BE2C (cell line): ENCODE data around the gene ABHD17C.

Experiments used
- DNase-seq: peaks from one replicate; pipeline ENCODE4 v3.0.0-alpha.2; 2020
- H3K27me3 ChIP-seq: fragments of 250-450 bp; sonication (Bioruptor Pico); 2 replicates; pipeline ENCODE4 v1.5.1; 2020; ENCODE audit warnings: mild to moderate bottlenecking
- H3K36me3 ChIP-seq: fragments of 250-450 bp; sonication (Bioruptor Pico); 2 replicates; pipeline ENCODE4 v1.5.1; 2020; ENCODE audit warnings: mild to moderate bottlenecking
- H3K4me1 ChIP-seq: fragments of 250-450 bp; sonication (Bioruptor Pico); 2 replicates; pipeline ENCODE4 v1.5.1; 2020
- H3K4me3 ChIP-seq: 2 replicates; pipeline ENCODE4 v1.5.1; 2011; ENCODE audit warnings: low read depth, low read length
- H3K9me3 ChIP-seq: fragments of 250-450 bp; sonication (Bioruptor Pico); 2 replicates; pipeline ENCODE4 v1.5.1; 2020
- TF ChIP-seq, protein P1 (sequence below): IDR thresholded peaks from 2 replicates; pipeline ENCODE4 v1.5.1; 2012; ENCODE audit warnings: mild to moderate bottlenecking, low read depth, low read length

Gene ABHD17C

DNA sequence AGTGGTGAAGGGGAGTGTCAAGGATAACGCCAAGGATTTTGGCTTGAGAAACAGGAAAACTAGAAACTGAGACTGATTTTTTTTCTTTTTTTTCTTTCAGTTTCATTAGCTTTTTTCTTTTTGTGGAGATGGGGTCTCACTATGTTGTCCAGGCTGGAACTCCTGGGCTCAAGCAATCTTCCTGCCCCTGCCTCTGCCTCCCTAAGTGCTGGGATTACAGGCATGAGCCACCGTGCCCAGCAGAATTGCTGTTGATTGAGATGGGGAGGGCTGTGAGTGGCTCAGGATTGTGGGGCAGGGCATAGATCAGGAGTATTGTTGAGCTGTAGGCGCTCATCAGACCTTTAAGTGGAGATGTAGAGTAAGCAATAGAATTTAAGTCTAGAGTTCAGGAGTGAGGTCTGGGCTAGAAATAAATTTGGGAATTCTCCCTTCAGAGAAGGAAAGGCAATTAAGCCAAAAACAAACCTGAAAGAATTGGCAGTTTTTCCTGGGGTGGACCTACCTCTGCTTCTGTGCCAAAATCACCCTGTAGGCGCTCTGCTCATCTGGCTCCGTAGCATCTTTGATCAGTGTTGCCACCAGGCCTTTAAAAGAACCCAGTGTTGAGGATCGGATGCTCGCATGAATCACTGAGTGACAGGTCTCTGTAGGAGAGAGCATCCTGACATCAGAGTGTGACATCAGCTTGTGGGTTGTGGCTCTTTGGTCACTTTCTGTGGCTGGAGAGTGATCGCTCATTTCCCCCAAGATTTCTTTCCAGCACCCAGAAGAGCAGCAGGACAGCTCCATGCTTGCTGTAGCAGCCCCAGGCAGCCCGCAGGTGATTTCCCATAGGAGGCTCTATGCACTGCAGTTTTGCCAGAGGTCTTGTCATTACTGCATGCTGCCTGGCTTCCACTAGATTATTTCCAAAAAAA, 15.8 kb downstream of the ABHD17C start:
- H3K9me3 ChIP-seq, result no peaks in the 10 kb centered on the region
- no peaks in the 10 kb centered on the region for H3K27me3 ChIP-seq
- TF ChIP-seq, protein P1, sequence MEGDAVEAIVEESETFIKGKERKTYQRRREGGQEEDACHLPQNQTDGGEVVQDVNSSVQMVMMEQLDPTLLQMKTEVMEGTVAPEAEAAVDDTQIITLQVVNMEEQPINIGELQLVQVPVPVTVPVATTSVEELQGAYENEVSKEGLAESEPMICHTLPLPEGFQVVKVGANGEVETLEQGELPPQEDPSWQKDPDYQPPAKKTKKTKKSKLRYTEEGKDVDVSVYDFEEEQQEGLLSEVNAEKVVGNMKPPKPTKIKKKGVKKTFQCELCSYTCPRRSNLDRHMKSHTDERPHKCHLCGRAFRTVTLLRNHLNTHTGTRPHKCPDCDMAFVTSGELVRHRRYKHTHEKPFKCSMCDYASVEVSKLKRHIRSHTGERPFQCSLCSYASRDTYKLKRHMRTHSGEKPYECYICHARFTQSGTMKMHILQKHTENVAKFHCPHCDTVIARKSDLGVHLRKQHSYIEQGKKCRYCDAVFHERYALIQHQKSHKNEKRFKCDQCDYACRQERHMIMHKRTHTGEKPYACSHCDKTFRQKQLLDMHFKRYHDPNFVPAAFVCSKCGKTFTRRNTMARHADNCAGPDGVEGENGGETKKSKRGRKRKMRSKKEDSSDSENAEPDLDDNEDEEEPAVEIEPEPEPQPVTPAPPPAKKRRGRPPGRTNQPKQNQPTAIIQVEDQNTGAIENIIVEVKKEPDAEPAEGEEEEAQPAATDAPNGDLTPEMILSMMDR, result no peak
- H3K36me3 ChIP-seq, result no peaks in the 10 kb centered on the region
- no peaks in the 10 kb centered on the region for H3K4me1 ChIP-seq
- H3K4me3 ChIP-seq, result no peak overlapping the region
- DNase-seq, result no peak

DNA sequence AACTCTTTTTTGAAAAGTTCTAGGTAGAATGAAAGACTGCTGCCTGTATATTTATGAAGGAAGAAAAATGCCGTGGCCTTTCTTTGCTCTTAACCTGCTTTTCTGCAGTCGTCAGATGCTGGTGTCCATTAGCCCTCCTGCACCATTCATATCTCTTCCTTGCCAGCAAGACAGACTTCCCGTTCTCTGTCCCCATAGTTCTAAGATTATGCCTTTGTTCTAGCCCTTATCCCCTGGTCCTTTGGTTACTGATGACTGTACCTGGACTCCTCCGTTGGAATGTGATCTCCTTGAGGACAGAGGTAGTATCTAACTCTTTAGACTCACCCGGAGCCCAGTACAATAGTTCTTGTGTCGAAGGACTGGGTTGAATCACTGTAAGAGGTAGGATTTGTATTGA, 16.8 kb downstream of the ABHD17C start:
- no peaks in the 10 kb centered on the region for H3K36me3 ChIP-seq
- TF ChIP-seq, protein P1, result no peak
- H3K9me3 ChIP-seq, result no peaks in the 10 kb centered on the region
- no peak overlapping the region for H3K4me3 ChIP-seq
- H3K27me3 ChIP-seq, result no peaks in the 10 kb centered on the region
- DNase-seq, result no peak
- no peaks in the 10 kb centered on the region for H3K4me1 ChIP-seq

DNA sequence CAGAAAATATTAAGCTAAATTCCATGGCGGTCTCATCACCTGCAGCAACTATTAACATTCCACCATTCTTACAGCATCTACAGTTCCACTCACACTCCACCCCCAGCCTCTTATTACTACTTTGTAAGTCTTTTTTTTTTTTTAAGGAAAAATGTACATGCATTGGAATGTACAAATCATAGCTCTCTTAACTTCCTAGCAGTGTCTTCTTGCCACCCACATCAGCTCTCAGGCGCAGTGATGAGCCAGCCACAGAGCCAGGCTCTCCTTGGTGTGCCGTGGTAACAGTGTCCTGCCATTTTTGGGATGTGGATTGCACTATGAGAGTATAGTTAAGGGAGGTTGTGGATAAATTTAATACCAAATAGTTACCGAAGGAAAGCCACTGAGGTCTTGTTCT, 17.8 kb downstream of the ABHD17C start:
- Histone ChIP-seq H3K4me1 (no peaks in the 10 kb centered on the region), H3K36me3 (no peaks in the 10 kb centered on the region), H3K27me3 (no peaks in the 10 kb centered on the region), H3K9me3 (no peaks in the 10 kb centered on the region), H3K4me3 (no peak overlapping the region)
- no peak for DNase-seq
- TF ChIP-seq, protein P1, result no peak

DNA sequence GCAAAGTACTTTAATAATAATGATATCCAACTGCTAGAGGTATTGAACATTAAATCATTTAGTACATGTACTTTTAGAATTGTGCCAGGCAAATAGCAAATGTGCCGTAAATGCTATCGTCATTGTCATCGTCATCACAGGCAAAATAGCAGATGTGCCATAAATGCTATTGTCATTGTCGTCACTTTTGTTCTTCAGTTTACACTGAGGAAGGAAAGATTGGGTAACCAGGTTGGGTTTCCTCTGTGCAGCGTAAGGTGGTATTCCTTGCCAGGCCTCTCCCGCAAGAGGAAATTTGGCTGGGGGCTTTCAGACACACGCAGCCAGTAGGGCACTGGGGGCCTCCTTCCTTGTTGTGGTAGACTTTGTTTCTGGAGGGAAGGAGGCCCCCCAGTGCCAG, 26.4 kb downstream of the ABHD17C start:
- H3K4me3 ChIP-seq, result no peak overlapping the region
- no peaks in the 10 kb centered on the region for H3K36me3 ChIP-seq
- TF ChIP-seq, protein P1, result no peak
- no peaks in the 10 kb centered on the region for H3K9me3 ChIP-seq
- DNase-seq, result no peak
- H3K4me1 ChIP-seq, result no peaks in the 10 kb centered on the region
- H3K27me3 ChIP-seq, result no peaks in the 10 kb centered on the region

DNA sequence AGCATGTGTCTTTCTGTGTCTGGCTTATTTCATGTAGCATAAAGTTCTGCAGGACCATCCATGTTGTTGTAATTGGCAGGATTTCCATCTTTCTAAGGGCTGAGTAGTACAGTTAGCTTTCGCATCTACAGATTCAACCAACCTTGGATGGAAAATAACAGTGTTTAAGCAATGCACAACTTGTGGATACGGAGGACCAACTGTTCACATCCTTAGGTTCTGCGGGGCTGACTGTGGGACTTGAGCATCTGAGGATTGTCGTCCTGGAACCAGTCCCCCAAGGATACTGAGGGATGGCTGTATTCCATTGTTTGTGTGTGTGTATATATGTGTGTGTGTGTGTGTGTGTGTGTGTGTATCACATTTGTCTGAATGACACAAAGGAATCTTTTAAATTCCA, 27.7 kb downstream of the ABHD17C start:
- no peak for DNase-seq
- Histone ChIP-seq H3K4me3 (no peak overlapping the region), H3K9me3 (no peaks in the 10 kb centered on the region), H3K27me3 (no peaks in the 10 kb centered on the region), H3K4me1 (no peaks in the 10 kb centered on the region), H3K36me3 (no peaks in the 10 kb centered on the region)
- TF ChIP-seq, protein P1, result no peak

DNA sequence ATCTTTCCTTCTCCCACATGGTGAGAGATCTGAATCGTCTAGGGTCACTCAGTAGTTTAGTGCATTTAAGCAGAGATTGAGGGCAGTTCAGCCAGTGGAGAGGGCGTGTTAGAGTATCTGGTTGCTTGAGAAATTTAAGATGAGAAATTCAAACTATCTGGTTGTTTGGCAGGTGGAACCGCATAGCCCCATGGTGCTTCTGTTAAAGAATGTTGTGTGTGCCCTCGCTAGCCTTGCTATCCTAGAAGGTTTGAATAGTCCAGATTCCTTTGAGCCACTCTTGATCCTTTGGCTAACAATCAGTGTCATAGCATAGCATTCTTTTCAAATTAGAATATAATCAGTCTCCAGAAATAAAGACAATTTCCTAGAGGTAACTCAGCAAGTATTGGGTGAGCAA, 32.1 kb downstream of the ABHD17C start:
- DNase-seq, result no peak
- Histone ChIP-seq H3K4me3 (no peak overlapping the region), H3K27me3 (no peaks in the 10 kb centered on the region), H3K9me3 (no peaks in the 10 kb centered on the region), H3K4me1 (no peaks in the 10 kb centered on the region), H3K36me3 (no peaks in the 10 kb centered on the region)
- TF ChIP-seq, protein P1, result no peak
